ENCODE data around the gene TAMM41. TPM values are rescaled to one million over a fixed set of nuclear protein-coding genes. Genes with fewer than 3 reads are reported as not detected.
"Not testable (repeated sequence)": the region's sequence is repeated elsewhere in the genome, so short reads cannot be mapped to it uniquely, and the experiment has no call there.

TAMM41 gene
- total RNA-seq, 6 donors from 2014 or later, result 13.2 to 38.8 (median 14.9) TPM

GRCh38 chr3:11776346-11776745 is 70.3 kb downstream of the TAMM41 start:
- Histone ChIP-seq H3K27me3 (no peaks in the 10 kb centered on the region), H3K36me3 (peaks cover 0 to 5% (median 0%) of the 10 kb centered on the region in 4 donors), H3K4me1 (no peaks in the 10 kb centered on the region), H3K27ac (no peak overlapping the region), H3K4me3 (no peak overlapping the region), H3K9me3 (no peaks in the 10 kb centered on the region)
- ATAC-seq (ENCODE audit: low FRiP score in 2 of 2), result no peak
- TF ChIP-seq POLR2A (IDR thresholded peaks at IDR 0.05) (no peak), EP300 (IDR thresholded peaks at IDR 0.05) (no peak), CTCF (IDR thresholded peaks at IDR 0.05) (no peak), POLR2AphosphoS5 (IDR thresholded peaks at IDR 0.05) (no peak)
- 95 to 96% methylated on average over 7 to 8 of the region's 8 CpGs for WGBS, 2 donors
- no peak for DNase-seq

GRCh38 chr3:11775493-11775892 is 71.2 kb downstream of the TAMM41 start:
- Histone ChIP-seq H3K27me3 (no peaks in the 10 kb centered on the region), H3K4me1 (peaks cover 5 to 7% (median 6%) of the 10 kb centered on the region in 4 donors), H3K27ac (no peak overlapping the region), H3K9me3 (no peaks in the 10 kb centered on the region), H3K4me3 (no peak overlapping the region), H3K36me3 (peaks cover 0 to 5% (median 0%) of the 10 kb centered on the region in 4 donors)
- DNase-seq (no peak), ATAC-seq (ENCODE audit: low FRiP score in 2 of 2) (no peak)
- no peak for TF ChIP-seq POLR2AphosphoS5 (IDR thresholded peaks at IDR 0.05)
- TF ChIP-seq EP300 (IDR thresholded peaks at IDR 0.05), result no peak
- no peak for TF ChIP-seq POLR2A (IDR thresholded peaks at IDR 0.05)
- TF ChIP-seq CTCF (IDR thresholded peaks at IDR 0.05), result no peak
- WGBS, 2 donors, result 84 to 90% methylated on average over 8 of the region's 8 CpGs

GRCh38 chr3:11774296-11774877 is 72.3 kb downstream of the TAMM41 start:
- DNase-seq (peak in 1 of 2 donors; percentile 55), ATAC-seq (ENCODE audit: low FRiP score in 2 of 2) (peak in 1 of 2 donors; percentile 50)

GRCh38 chr3:11771931-11772330 is 74.8 kb downstream of the TAMM41 start:
- H3K36me3 ChIP-seq; H3K9me3 ChIP-seq; H3K4me3 ChIP-seq; H3K27ac ChIP-seq; DNase-seq; H3K27me3 ChIP-seq; ATAC-seq (ENCODE audit: low FRiP score in 2 of 2): not testable (repeated sequence)
- WGBS, 2 donors, result 78 to 88% methylated on average over 7 of the region's 7 CpGs
- H3K4me1 ChIP-seq, result peaks cover 11 to 14% (median 12%) of the 10 kb centered on the region in 4 donors

More at GRCh38 chr3:11774296-11774877, 72.3 kb downstream of the TAMM41 start:
- H3K27ac ChIP-seq, result no peak overlapping the region
- TF ChIP-seq POLR2A (IDR thresholded peaks at IDR 0.05) (no peak), EP300 (IDR thresholded peaks at IDR 0.05) (no peak), CTCF (IDR thresholded peaks at IDR 0.05) (peak in 4 of 6 experiments; percentile 29 to 45 (median 40))
- no peaks in the 10 kb centered on the region for H3K27me3 ChIP-seq
- peaks cover 11 to 14% (median 12%) of the 10 kb centered on the region in 4 donors for H3K4me1 ChIP-seq
- no peaks in the 10 kb centered on the region for H3K9me3 ChIP-seq
- H3K36me3 ChIP-seq, result peaks cover 0 to 4% (median 0%) of the 10 kb centered on the region in 4 donors
- H3K4me3 ChIP-seq, result no peak overlapping the region
- WGBS, 2 donors, result 29 to 50% methylated on average over 2 of the region's 2 CpGs

GRCh38 chr3:11770477-11771391 is 76.0 kb downstream of the TAMM41 start:
- H3K27me3 ChIP-seq, result no peaks in the 10 kb centered on the region
- peak in 1 of 2 donors; percentile 92 for DNase-seq
- H3K9me3 ChIP-seq, result no peaks in the 10 kb centered on the region
- ATAC-seq (ENCODE audit: low FRiP score in 2 of 2), result peak; percentile 93 to 94
- peak overlapping the region; percentile 18 to 60 (median 36) for H3K27ac ChIP-seq
- no peaks in the 10 kb centered on the region for H3K36me3 ChIP-seq
- H3K4me1 ChIP-seq, result peaks cover 11 to 14% (median 12%) of the 10 kb centered on the region in 4 donors
- peak overlapping the region in 1 of 4 donors; percentile 25 for H3K4me3 ChIP-seq
- TF ChIP-seq CTCF (IDR thresholded peaks at IDR 0.05), result no peak
- peak in 1 of 4 donors; percentile 39 for TF ChIP-seq POLR2A (IDR thresholded peaks at IDR 0.05)
- peak in 1 of 2 donors; percentile 32 for TF ChIP-seq POLR2AphosphoS5 (IDR thresholded peaks at IDR 0.05)
- no peak for TF ChIP-seq EP300 (IDR thresholded peaks at IDR 0.05)
- 32 to 34% methylated on average over 19 to 20 of the region's 20 CpGs for WGBS, 2 donors
